ENCODE measurements around the gene AGT.

The AGT gene

DNA sequence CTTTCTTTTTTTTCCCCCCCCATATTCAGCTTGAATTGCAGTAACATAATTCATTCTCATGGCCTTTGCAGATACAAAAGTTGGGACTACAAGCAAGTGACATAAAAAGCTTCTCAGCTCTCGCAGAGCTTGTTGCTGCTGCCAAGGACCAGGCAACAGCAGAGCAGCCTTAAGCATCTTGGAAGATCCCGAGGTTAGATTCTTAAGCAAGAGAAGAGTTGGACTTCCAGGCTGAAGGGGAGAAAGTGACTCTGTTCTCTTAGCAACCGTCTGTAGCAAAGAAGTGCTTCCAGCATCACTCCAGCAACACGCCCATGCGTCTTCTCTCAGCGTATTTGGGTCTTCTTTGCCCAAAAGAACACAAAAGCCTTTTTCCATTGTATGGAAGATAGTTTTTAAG lies 20.7 kb downstream of the AGT start:
- Histone ChIP-seq H3K27ac (ENCODE audit: low read depth, low read length) (no peak overlapping the region), H3K9ac (ENCODE audit: low read depth in 1 of 2, low read length in 2 of 2) (no peak overlapping the region), H3K4me1 (ENCODE audit: control insufficient read depth in 1 of 2, insufficient read depth in 2 of 2, low read length in 2 of 2) (no peaks in the 10 kb centered on the region), H3K36me3 (ENCODE audit: control insufficient read depth in 1 of 2, insufficient read depth in 2 of 2, low read length in 2 of 2) (peaks cover 28 to 56% of the 10 kb centered on the region in 2 donors), H3K27me3 (ENCODE audit: control insufficient read depth in 1 of 2, insufficient read depth in 2 of 2, low read length in 2 of 2) (no peaks in the 10 kb centered on the region), H3K9me3 (ENCODE audit: control insufficient read depth in 1 of 2, low read length in 2 of 2) (no peaks in the 10 kb centered on the region), H3K4me3 (ENCODE audit: low read depth in 1 of 2, low read length in 2 of 2) (no peak overlapping the region)

DNA sequence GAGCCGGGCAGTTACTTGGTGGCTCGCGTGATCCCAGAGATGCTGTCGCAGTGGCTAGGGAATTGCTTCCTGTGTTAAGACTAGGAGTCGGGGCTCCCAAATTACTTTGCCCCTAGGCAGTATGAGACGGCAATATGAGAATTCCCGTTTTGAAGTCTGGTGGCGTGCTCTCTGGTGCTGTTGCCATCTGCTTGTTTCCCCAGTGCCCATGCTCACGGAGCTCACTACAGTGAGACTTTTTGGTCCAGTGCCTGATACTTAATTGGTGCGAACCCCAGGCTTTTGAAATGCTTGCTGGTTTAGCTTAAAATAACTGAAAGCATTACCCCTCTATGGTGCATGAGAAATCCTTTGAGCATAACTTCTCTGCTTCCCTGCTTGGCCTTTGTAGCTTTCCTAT lies 22.3 kb downstream of the AGT start:
- H3K27me3 ChIP-seq (ENCODE audit: control insufficient read depth in 1 of 2, insufficient read depth in 2 of 2, low read length in 2 of 2): no peaks in the 10 kb centered on the region
- no peaks in the 10 kb centered on the region for H3K4me1 ChIP-seq (ENCODE audit: control insufficient read depth in 1 of 2, insufficient read depth in 2 of 2, low read length in 2 of 2)
- H3K36me3 ChIP-seq (ENCODE audit: control insufficient read depth in 1 of 2, insufficient read depth in 2 of 2, low read length in 2 of 2): peaks cover 28 to 71% of the 10 kb centered on the region in 2 donors
- H3K9ac ChIP-seq (ENCODE audit: low read depth in 1 of 2, low read length in 2 of 2): no peak overlapping the region
- no peak overlapping the region for H3K27ac ChIP-seq (ENCODE audit: low read depth, low read length)
- no peaks in the 10 kb centered on the region for H3K9me3 ChIP-seq (ENCODE audit: control insufficient read depth in 1 of 2, low read length in 2 of 2)
- no peak overlapping the region for H3K4me3 ChIP-seq (ENCODE audit: low read depth in 1 of 2, low read length in 2 of 2)

DNA sequence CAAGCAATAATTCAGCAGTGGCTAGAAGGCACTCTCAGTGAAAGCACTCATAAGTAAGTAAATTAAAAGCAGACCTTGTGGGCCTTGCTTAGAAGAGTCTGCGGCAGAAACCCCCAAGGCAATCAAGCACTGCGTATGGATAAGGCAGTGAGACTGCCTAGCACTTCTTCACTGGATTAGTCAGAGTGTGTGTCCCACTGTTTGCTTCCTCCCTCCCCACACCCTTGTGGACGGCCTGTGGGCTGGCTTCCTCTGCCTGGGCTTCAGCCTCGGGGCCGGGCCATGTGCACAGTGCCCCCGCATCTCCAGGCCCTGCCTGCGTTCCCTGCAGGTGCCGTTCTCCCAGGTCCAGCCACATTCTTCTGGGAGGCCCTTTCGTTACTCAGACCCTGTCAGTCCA lies 23.8 kb downstream of the AGT start:
- Histone ChIP-seq H3K27me3 (ENCODE audit: control insufficient read depth in 1 of 2, insufficient read depth in 2 of 2, low read length in 2 of 2) (no peaks in the 10 kb centered on the region), H3K27ac (ENCODE audit: low read depth, low read length) (no peak overlapping the region), H3K36me3 (ENCODE audit: control insufficient read depth in 1 of 2, insufficient read depth in 2 of 2, low read length in 2 of 2) (peaks cover 37 to 85% of the 10 kb centered on the region in 2 donors), H3K9me3 (ENCODE audit: control insufficient read depth in 1 of 2, low read length in 2 of 2) (no peaks in the 10 kb centered on the region), H3K9ac (ENCODE audit: low read depth in 1 of 2, low read length in 2 of 2) (no peak overlapping the region), H3K4me3 (ENCODE audit: low read depth in 1 of 2, low read length in 2 of 2) (no peak overlapping the region), H3K4me1 (ENCODE audit: control insufficient read depth in 1 of 2, insufficient read depth in 2 of 2, low read length in 2 of 2) (no peaks in the 10 kb centered on the region)

DNA sequence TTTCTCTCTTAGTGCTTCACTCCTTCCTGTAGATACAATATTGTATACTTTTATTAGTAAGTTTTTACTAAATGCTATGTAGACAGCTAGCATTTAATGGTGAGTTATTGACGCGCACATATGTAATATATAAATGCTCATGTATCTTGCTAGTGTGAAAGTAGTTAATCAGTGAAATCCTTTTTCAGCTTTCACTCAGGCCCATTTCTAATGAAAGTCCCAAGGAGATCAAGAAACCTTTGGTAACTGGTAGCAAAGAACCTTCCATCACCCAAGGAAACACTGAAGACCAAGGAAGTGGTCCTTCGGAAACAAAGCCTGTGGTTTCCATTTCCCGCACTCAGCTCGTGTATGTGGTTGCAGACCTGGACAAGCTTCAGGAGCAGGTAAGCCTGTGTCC lies 27.2 kb downstream of the AGT start:
- Histone ChIP-seq H3K9me3 (ENCODE audit: control insufficient read depth in 1 of 2, low read length in 2 of 2) (no peaks in the 10 kb centered on the region), H3K4me1 (ENCODE audit: control insufficient read depth in 1 of 2, insufficient read depth in 2 of 2, low read length in 2 of 2) (no peaks in the 10 kb centered on the region), H3K27me3 (ENCODE audit: control insufficient read depth in 1 of 2, insufficient read depth in 2 of 2, low read length in 2 of 2) (no peaks in the 10 kb centered on the region), H3K9ac (ENCODE audit: low read depth in 1 of 2, low read length in 2 of 2) (no peak overlapping the region), H3K27ac (ENCODE audit: low read depth, low read length) (no peak overlapping the region), H3K36me3 (ENCODE audit: control insufficient read depth in 1 of 2, insufficient read depth in 2 of 2, low read length in 2 of 2) (peaks cover 35 to 92% of the 10 kb centered on the region in 2 donors), H3K4me3 (ENCODE audit: low read depth in 1 of 2, low read length in 2 of 2) (no peak overlapping the region)

DNA sequence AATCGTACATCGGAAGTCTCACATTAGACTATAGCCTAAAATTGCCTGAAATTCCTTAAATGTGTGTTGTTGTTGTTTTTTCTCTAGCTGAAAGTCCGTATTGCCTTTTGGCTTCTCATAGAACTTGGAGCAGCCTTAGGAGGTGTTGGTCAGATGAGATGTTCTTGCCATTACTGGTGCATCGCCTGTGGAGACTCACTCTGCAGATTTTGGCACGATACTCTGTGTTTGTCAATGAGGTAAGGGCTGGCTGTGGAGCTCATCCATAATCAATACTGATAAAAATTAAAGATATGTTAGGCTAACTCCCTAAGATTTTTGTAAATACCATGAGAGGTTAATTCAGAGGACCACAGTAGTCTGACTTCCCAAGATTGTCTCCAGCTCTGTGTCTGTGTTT lies 28.9 kb downstream of the AGT start:
- Histone ChIP-seq H3K27ac (ENCODE audit: low read depth, low read length) (no peak overlapping the region), H3K4me3 (ENCODE audit: low read depth in 1 of 2, low read length in 2 of 2) (no peak overlapping the region), H3K36me3 (ENCODE audit: control insufficient read depth in 1 of 2, insufficient read depth in 2 of 2, low read length in 2 of 2) (peaks cover 34 to 83% of the 10 kb centered on the region in 2 donors), H3K27me3 (ENCODE audit: control insufficient read depth in 1 of 2, insufficient read depth in 2 of 2, low read length in 2 of 2) (no peaks in the 10 kb centered on the region), H3K9ac (ENCODE audit: low read depth in 1 of 2, low read length in 2 of 2) (no peak overlapping the region), H3K9me3 (ENCODE audit: control insufficient read depth in 1 of 2, low read length in 2 of 2) (no peaks in the 10 kb centered on the region), H3K4me1 (ENCODE audit: control insufficient read depth in 1 of 2, insufficient read depth in 2 of 2, low read length in 2 of 2) (no peaks in the 10 kb centered on the region)

DNA sequence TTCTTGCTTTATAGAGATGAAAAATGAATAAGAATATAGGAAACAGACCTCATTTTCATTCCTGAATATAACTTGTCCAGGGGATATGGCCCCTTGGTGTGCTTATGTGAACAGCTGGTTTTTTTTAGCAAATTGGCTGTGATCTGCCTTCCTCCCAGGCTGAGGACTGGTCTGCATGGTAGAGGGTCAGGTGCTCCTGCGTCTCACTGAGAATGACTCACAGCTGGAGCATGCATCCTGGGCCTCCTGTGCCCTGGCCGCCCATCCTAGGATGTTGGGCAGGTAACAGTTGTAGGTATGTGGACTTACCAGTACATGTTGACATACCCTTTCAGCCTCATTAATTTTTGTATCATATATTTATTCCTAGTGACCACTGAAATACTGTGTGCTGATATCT lies 29.8 kb downstream of the AGT start:
- no peak overlapping the region for H3K9ac ChIP-seq (ENCODE audit: low read depth in 1 of 2, low read length in 2 of 2)
- H3K36me3 ChIP-seq (ENCODE audit: control insufficient read depth in 1 of 2, insufficient read depth in 2 of 2, low read length in 2 of 2): peaks cover 30 to 83% of the 10 kb centered on the region in 2 donors
- no peak overlapping the region for H3K27ac ChIP-seq (ENCODE audit: low read depth, low read length)
- no peaks in the 10 kb centered on the region for H3K9me3 ChIP-seq (ENCODE audit: control insufficient read depth in 1 of 2, low read length in 2 of 2)
- H3K27me3 ChIP-seq (ENCODE audit: control insufficient read depth in 1 of 2, insufficient read depth in 2 of 2, low read length in 2 of 2): no peaks in the 10 kb centered on the region
- H3K4me3 ChIP-seq (ENCODE audit: low read depth in 1 of 2, low read length in 2 of 2): no peak overlapping the region
- no peaks in the 10 kb centered on the region for H3K4me1 ChIP-seq (ENCODE audit: control insufficient read depth in 1 of 2, insufficient read depth in 2 of 2, low read length in 2 of 2)

DNA sequence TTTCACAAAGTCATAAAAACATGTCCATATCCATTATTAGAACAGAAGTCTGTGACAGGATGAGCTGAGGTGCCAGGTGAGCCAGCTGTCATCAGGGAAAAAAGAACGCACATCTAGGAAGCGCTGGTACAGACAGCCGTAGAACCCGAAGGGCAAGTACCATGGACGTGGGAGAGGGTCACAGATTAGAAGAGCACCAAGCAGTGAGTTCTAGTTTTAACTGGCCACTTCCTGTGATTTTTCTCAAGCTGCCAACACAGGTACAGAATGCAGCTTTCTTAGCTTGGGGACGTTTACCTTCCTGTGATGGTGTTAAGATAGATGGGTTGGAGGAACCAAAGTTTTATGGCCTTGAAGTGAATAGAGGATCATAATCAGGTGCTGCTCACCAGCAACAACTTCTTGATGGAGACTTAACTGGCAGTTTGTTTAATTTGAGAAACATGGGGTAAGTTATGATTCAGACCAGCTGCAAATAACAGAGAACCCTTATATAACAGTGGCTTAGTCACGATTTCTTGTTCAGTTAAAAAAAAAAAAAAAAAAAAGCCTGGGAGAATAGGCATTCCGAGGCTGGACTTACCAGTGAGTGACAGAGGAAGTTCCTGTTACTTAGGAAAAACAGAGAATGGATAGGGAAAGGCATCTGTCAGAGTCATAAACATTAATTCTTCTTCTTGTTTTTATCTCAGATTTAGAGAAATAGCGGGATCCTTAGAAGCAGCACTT lies 30.9 kb downstream of the AGT start:
- no peak overlapping the region for H3K4me3 ChIP-seq (ENCODE audit: low read depth in 1 of 2, low read length in 2 of 2)

DNA sequence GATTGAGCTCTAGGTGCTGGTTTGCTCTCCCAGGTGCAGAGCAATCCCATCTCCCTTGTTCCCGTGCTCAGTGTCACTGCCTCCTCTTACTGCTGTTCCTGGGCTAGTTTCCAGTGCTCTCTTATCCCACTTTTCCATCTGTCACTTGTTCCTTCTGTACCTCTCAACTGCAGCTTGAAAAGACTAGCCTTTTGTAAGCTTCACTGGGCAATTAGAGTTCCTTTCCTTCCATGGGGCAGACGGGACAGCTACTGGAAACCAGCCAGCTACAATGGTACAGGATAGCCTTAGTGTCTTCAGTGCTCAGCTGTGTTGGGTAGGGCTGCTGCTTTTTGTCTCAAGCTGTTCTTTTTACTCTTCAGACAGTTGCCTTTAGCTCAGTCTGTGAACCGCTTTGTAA lies 31.6 kb downstream of the AGT start:
- H3K36me3 ChIP-seq (ENCODE audit: control insufficient read depth in 1 of 2, insufficient read depth in 2 of 2, low read length in 2 of 2): peaks cover 37 to 80% of the 10 kb centered on the region in 2 donors
- H3K9me3 ChIP-seq (ENCODE audit: control insufficient read depth in 1 of 2, low read length in 2 of 2): no peaks in the 10 kb centered on the region
- H3K9ac ChIP-seq (ENCODE audit: low read depth in 1 of 2, low read length in 2 of 2): no peak overlapping the region
- H3K27me3 ChIP-seq (ENCODE audit: control insufficient read depth in 1 of 2, insufficient read depth in 2 of 2, low read length in 2 of 2): no peaks in the 10 kb centered on the region
- no peak overlapping the region for H3K27ac ChIP-seq (ENCODE audit: low read depth, low read length)
- H3K4me1 ChIP-seq (ENCODE audit: control insufficient read depth in 1 of 2, insufficient read depth in 2 of 2, low read length in 2 of 2): no peaks in the 10 kb centered on the region
- H3K4me3 ChIP-seq (ENCODE audit: low read depth in 1 of 2, low read length in 2 of 2): no peak overlapping the region

More for the DNA sequence above, 30.9 kb downstream of the AGT start:
- H3K36me3 ChIP-seq (ENCODE audit: control insufficient read depth in 1 of 2, insufficient read depth in 2 of 2, low read length in 2 of 2): peaks cover 31 to 84% of the 10 kb centered on the region in 2 donors
- H3K4me1 ChIP-seq (ENCODE audit: control insufficient read depth in 1 of 2, insufficient read depth in 2 of 2, low read length in 2 of 2): no peaks in the 10 kb centered on the region
- no peak overlapping the region for H3K9ac ChIP-seq (ENCODE audit: low read depth in 1 of 2, low read length in 2 of 2)
- no peak overlapping the region for H3K27ac ChIP-seq (ENCODE audit: low read depth, low read length)
- H3K9me3 ChIP-seq (ENCODE audit: control insufficient read depth in 1 of 2, low read length in 2 of 2): no peaks in the 10 kb centered on the region
- no peaks in the 10 kb centered on the region for H3K27me3 ChIP-seq (ENCODE audit: control insufficient read depth in 1 of 2, insufficient read depth in 2 of 2, low read length in 2 of 2)

DNA sequence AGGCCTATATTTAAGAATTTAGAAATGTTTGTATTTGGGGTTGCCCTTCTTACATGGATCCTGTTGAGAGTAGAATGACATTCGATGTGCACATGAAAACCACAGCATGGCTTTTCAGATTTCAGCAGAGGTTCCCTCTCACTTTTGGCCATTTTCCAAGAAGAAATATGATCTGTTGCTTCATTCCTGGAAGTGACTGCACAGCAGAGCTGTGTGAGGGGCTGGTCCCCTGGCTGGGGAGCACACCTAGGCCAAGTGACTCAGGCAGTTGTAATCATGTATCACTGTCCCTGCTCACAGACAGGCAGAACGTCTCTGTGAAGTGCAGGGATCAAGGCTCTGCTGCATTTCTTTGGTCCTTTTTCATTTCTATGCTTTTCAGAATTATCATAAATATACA lies 32.3 kb downstream of the AGT start:
- Histone ChIP-seq H3K9ac (ENCODE audit: low read depth in 1 of 2, low read length in 2 of 2) (no peak overlapping the region), H3K36me3 (ENCODE audit: control insufficient read depth in 1 of 2, insufficient read depth in 2 of 2, low read length in 2 of 2) (peaks cover 38 to 80% of the 10 kb centered on the region in 2 donors), H3K4me1 (ENCODE audit: control insufficient read depth in 1 of 2, insufficient read depth in 2 of 2, low read length in 2 of 2) (no peaks in the 10 kb centered on the region), H3K9me3 (ENCODE audit: control insufficient read depth in 1 of 2, low read length in 2 of 2) (no peaks in the 10 kb centered on the region), H3K27me3 (ENCODE audit: control insufficient read depth in 1 of 2, insufficient read depth in 2 of 2, low read length in 2 of 2) (no peaks in the 10 kb centered on the region), H3K27ac (ENCODE audit: low read depth, low read length) (no peak overlapping the region), H3K4me3 (ENCODE audit: low read depth in 1 of 2, low read length in 2 of 2) (no peak overlapping the region)

DNA sequence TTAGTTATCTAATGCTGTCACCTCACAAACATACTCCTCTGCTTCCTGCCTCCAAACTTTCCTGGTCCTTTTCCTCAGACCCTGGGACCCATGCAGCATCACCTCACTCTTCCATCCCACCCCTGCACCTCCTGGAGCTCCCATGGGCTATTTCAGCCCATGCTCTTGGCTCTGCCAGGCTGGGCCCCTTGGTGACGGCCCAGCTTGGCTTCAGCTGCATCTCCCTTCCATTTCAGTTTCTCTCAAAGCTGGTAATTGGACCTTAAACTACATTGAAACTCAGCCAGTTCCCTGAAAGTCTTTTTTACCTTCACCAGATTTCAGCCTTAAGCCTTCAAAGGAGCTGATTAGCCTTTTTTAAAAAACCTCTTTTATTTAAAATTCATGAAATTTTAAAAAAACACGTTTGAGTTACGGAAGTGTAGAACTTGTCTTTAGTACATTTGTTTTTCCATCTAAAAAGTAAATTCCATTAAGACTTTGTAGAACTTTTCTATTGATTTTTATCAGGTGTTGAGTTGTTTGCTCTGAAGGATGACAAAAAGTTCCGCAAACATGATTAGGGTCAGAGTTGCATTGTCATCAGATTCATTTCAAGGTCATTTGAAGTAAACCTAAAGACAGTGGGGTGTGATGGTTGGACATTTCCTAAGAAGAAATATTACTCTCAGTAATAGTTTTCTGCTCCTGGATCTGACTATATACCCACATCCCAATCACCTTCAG lies 33.5 kb downstream of the AGT start:
- no peak overlapping the region for H3K4me3 ChIP-seq (ENCODE audit: low read depth in 1 of 2, low read length in 2 of 2)
- H3K36me3 ChIP-seq (ENCODE audit: control insufficient read depth in 1 of 2, insufficient read depth in 2 of 2, low read length in 2 of 2): peaks cover 36 to 79% of the 10 kb centered on the region in 2 donors
- H3K4me1 ChIP-seq (ENCODE audit: control insufficient read depth in 1 of 2, insufficient read depth in 2 of 2, low read length in 2 of 2): no peaks in the 10 kb centered on the region
- no peaks in the 10 kb centered on the region for H3K27me3 ChIP-seq (ENCODE audit: control insufficient read depth in 1 of 2, insufficient read depth in 2 of 2, low read length in 2 of 2)
- H3K27ac ChIP-seq (ENCODE audit: low read depth, low read length): no peak overlapping the region
- no peaks in the 10 kb centered on the region for H3K9me3 ChIP-seq (ENCODE audit: control insufficient read depth in 1 of 2, low read length in 2 of 2)
- H3K9ac ChIP-seq (ENCODE audit: low read depth in 1 of 2, low read length in 2 of 2): no peak overlapping the region

All from duodenal mucosa (tissue), 2 donors.